Stimulated activated CD4-positive, alpha-beta T cell treated with anti-CD3 and anti-CD28 coated beads, Interleukin-15, amount 100 ng/mL, for 48 hours (primary cell): Measurements from ENCODE around the gene IDH2.
"Not testable (repeated sequence)": the region's sequence is repeated elsewhere in the genome, so short reads cannot be mapped to it uniquely, and the experiment has no call there.

ENCODE experiments used
- DNase-seq, 2 donors: peaks; one replicate each; pipeline ENCODE4 v3.0.0-alpha.2; 2020; ENCODE audit warnings: low read depth in 2 of 2

IDH2 gene

DNA sequence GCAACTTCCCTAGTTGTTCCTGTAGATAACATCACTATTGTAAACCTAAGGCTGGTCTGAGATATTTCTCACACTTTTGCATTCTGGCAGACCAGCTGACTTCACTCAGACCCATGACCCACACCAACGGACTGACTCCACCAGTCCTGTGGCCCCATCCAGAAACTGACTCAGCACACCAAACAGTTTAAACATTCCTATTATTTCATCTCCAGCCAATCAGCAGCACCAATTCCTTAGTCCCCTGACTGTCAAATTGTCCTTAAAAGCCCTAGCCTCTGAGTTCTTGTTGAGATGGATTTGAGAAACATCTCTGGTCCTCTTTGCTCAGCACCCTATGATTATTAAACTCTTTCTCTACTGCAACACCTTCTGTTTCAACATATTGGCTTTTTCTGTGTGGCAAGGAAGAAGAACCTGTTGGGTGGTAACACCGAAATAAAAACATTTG, 12.2 kb upstream of the IDH2 start:
- no peak for DNase-seq

DNA sequence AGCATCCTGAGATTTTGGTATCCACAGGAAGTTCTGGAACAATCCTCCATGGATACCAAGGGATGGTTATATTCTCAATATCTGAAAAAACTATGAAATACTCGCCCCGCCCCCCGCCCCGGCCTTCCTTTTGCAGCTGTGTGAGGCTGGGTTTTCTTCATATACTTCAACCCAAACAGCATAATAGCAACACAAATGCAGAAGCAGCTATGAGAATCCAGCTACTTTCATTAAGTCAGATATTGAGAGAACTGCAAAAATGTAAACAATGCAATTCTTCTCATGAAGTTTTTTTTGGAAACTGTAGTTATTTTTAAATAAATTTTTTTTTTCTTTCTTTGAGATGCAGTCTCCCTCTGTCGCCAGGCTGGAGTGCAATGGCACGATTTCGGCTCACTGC, 10.9 kb upstream of the IDH2 start:
- no peak for DNase-seq

DNA sequence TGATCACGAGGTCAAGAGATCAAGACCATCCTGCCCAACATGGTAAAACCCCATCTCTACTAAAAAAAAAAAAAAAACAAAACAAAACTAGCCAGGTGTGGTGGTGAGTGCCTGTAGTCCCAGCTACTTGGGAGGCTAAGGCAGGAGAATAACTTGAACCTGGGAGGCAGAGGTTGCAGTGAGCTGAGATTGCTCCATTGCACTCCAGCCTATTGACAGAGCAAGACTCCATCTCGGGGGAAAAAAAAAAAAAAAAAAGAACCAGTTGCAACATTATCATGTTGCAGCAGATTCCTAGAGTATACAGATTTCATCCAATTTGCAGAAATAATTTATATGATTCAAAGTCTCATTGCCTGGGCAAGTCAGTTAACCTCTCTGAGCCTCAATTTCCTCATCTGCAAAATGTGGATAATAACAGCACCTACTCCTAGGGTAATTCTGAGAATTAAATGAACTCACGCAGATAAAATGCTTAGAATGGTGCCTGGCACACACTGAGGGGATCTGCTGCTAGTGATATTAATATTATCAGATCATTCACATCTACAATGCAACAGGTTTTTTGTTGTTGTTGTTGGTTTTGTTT, 7.0 kb upstream of the IDH2 start:
- DNase-seq: not testable (repeated sequence)

DNA sequence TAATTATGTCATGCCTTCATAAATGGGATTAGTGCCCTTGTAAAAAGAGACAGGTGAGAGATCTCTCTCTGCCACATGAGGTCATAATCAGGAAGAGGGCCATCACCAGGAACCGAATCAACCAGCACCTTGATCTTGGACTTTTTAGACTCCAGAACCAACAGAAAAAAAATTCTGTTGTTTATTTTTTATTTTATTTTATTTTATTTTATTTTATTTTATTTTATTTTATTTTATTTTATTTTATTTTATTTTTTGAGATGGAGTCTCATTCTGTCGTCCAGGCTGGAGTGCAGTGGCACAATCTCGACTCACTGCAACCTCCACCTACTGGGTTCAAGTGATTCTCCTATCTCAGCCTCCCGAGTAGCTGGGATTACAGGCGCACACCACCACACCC, 5.8 kb upstream of the IDH2 start:
- not testable (repeated sequence) for DNase-seq

DNA sequence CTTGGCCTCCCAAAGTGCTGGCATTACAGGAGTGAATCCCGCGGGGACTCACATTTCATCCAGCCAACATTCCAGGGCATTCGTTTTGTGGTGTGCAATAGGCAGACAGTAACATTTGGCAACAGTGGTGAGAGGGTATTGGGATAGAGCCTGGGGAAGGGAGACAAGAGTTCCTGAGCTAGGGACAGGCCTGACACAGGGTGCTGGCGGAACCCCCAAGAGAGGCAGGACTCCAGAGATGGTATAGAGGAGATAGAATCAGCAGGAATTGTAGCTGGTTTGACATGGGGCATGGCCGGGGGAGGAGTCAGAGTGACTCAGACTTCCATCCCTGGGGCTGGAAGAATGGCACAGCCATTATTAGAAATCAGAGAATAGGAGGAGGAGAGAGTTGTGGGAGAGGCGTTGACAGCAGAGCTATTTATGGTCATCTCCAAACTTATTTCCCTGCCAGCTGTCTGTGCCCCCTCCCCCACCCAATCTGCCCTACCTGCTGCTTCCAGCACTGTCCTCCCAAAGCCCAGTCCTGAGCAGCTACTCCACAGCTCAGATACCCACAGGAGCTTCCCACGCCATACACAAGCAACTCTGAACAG, 4.4 kb upstream of the IDH2 start:
- DNase-seq: no peak

DNA sequence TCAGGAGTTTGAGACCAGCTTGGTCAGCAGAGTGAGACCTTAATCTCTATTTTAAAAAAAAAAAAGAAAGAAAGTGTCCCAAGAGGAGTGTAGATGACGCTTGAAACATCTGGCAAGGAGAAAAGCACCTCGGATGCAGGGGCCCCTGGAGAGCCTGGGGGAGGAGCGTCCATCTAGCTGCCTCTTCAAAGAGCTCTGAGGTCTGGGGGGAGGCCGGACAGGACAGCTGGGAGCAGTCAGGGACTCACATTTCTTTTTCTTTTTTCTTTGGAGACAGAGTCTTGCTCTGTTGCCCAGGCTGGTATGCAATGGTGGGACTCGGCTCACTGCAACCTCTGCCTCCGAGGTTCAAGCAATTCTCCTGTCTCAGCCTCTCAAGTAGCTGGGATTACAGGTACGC, 3.3 kb upstream of the IDH2 start:
- DNase-seq: no peak

DNA sequence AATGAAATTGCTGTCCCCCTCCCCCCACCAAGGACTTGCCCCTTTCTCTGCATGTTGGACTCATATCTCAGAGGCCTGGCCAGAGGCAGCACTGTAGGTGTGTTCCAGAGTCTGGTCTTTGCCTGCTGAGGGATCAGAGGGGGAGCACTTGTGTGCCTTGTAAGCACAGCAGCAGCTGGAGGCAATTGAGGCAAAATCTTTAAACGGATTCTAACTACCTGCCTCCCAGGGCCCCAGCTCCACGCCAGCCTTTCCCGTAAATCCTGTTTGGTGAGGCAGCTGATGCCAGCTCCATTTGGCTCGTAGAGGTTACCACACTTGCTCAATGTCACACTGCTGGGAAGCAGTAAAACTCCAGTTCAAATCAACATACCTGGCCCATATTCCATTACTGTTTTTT, 2.3 kb upstream of the IDH2 start:
- DNase-seq: no peak

DNA sequence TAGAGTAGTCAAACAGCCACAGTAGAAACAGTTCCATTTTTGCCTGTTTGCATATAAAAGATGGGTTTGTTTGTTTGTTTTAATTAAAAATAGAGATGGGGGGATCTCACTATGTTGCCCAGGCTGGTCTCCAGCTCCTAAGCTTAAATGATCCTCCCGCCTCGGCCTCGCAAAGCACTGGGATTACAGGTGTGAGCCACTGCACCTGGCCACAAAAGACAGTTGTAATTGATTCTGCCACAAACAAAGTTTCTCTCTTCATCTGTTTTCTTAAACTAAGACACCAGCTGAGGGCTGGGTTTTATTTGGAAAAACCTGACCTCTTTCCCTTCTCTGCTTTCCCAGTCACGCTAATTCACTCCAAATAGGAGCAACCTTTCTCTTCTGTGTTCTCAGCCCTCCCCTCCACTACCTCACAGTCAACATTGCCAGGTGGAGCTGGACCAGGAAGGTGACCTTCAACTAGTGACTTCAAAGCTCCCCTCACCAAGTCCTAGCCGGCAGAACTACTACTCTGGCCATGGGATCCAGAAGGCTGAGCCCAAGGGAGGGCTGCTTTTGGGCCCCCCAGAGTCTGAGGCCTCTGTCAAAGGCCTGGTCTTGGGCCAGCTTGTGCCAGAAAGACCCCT, 1.5 kb upstream of the IDH2 start:
- no peak for DNase-seq

DNA sequence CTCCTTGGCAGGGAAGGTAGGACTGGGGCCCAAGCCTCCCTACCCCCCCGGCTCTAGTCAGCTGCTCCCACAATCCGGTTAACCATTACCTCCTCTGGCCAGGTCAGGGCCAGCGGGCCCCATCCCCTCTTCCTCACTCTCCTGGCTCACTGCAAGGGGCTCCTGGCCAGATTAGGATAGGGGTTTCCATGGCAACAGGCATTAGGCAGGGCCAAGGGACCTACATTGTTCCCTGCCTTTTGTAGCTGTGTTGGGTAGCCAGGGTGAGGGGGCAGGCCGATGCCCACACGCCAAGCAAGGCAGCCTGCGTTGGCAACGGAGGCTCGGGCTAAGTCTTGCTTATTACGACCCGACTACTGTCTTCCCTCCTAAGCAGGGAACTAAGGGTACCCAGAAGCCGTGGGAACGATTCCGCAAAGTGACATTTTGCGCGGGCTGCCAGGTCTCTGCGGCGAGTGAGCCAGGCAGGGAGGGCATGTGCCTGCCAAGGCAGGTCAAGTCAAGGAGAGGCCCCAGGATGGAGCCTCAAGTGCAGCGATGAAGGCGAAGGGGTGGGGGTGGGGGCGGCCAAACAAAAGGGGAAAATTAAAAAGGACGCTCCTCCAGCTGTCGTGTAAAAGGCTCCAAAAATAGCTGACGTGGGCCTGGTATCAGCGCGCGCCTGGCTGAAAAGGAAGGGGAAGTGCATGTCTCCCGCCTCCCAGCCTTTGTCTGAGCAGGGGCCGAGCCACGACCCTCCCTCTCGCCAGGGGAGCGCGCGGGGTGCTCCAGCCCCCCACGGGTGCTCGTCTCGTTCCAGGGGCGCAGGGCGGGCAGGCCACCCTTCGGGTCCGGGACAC, 919 bp downstream of the IDH2 start:
- no peak for DNase-seq

DNA sequence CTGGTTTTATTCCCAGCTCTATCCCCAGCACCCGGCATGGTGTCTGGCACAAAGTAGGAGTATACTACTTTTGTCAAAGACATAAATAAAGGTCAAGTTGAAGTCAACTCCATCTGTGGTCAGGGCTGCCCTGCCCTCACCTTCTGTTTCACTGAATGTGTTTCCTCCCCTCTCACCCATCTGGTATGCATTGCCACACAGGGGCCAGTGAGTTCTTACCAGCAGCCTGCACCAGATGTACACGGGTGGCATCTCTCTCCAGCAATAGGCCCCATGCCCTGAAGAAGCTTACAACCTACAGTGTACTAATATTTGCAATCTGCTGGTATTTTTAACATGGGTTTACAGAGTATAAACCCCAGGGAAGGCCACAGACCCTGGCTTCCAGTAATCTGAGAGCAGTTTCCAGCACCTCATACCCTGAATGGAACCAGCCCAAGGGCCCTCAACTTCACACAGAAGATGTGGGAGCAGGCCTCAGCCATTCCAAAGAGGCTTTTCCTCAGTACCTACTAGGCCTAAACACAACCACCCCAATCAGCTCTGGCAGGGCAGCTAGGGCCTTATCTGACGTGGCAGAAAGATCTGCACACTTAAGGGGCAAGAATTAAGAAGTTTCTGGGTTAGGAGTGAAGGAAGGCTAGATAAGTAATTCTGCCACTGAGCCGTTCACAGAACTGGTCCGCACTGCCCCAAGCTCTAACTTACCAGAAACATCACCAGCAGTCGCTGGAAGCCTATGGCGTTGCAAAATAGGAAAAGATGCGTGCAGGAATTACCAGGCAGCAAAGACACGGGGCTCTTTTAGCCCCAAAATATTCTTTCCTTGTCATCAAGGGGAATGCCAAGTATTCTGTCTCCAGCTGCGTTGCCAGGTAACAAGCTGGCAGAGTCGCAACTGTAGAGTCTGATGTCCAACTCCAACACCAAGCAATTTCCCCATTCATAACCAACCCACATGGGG, 2.1 kb downstream of the IDH2 start:
- DNase-seq: no peak

DNA sequence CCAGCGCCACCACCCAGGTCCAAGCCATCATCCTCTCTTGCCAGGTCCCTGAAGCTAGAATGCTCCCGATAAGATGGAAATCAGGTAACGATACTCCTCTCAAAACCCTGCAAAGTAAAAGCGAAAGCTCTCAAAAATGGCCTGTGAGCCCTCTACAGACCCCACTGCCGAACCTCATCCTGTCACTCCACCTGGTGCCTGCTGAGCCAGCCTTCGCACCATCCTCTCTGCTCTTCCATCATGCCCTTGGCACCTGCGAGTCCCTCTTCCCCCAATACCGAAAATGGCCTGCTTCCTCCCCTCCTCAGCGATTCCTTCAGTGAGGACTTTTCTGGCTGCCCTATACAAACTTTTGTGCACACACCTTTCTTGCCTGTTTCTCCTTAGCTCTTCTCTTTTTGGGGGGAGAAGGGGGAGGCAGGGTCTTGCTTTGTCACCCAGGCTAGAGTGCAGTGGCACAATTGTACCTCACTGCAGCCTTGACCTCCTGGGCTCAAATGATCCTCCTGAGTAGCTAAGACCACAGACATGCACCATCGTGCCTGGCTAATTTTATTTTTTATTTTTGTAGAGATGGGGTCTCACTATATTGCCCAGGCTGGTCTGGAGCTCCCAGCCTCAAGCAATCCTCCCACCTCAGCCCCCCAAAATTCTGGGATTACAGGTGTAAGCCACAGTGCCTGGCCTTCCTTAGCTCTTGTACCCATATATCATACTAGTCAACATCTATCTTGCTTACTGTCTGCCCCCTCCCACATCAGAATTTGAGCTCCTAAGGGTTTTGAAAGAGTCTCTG, 3.0 kb downstream of the IDH2 start:
- DNase-seq: no peak

DNA sequence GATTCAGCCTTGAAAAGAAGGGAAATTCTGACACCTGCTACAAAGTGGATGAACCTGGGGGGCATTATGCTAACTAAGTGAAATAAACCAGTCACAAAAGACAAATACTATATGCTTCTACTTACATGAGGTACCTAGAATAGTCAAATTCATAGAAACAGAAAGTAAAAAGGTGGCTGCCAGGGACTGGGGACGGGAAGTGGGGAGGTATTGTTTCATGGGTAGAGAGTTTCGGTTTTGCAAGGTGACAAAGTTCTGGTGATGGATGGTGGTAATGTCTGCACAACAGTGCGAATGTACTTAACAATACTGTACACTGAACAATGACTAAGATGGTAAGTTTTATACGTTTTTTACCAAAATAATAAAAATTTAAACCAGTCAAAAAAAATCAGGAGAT, 4.8 kb downstream of the IDH2 start:
- DNase-seq: peak; percentile 48 to 57

DNA sequence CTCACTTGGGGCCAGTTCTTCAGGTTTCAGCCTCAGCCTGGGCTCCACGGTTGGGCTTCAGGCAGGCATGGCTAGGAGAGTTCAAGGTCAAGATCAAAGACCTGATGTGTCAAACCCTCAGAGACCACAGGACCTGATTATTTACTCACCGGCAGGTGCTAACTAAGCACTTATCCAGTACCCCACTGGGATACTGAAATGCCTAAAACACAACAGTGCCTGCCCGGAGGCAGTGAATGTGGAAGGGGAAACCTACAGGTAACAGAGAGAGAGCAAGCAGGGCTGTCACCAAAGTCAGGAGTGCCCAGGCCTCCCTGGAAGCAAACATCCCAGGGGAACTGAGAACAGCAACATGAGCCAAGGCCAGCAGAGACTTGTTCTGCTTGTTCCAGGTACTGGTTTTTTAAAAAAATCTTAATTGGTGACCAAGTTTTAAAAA, 6.7 kb downstream of the IDH2 start:
- DNase-seq: no peak

DNA sequence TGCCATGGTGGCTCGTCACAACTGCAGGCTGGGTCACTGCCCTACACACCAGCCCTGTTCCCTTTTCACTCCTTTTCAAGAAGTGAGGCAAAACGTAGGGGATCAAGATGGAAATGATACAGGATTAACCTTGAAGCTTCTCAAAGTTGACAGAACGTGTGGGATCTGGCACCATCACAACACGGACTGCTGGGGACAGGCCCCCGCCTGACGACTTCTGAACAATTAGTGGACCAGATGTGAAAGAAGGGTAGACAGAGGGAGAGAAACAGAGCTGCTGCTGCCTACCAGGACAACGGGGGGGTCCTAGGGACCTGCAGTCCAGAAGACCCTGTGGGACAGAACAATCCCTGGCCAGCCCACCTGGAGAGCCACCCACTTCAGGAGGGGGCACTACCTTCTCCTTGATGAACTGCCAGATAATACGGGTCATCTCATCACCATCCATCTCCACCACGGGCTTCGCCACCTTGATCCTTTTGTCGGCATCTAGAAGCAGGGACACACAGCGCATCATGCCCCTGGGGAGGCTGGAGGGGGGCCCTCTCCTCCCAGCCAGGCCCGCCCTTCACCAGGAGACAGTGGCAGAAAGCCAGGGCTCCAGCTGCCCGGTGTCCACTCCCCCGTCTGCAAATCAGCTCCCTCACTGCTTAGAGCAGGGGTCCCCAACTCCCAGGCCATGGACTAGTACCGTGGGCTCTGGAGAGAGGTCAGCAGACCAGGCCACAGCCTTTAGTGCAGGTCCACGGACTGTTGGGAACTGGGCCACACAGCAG, 10.9 kb downstream of the IDH2 start:
- no peak for DNase-seq

DNA sequence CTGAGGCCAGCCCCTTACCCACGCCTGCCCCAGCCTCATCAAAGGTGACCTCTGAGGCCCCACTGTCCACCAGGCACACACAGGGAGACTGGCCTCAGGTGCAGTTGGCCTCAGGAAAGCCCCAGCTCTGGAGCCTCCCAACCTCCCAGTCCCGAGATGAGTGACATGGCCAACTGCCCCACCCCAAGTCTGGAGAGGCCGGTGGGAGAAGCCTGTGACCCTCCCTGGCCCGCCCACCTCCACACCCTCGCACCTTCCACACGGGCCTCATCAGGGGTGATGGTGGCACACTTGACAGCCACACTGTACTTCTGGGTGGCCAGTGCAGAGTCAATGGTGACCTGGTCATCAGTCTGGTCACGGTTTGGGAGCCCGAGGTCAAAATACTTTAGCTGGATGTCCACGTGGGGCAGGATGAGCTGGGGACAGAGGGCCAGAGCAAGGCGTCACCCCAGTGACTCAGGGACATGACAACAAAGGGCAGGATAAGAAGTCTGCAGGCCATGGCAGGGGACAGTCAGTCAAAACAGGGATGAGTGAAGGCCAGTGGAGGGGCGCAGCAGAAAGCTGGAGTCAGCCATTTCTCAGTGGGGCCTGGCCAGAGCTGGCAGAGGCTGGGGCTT, 11.9 kb downstream of the IDH2 start:
- DNase-seq: no peak

DNA sequence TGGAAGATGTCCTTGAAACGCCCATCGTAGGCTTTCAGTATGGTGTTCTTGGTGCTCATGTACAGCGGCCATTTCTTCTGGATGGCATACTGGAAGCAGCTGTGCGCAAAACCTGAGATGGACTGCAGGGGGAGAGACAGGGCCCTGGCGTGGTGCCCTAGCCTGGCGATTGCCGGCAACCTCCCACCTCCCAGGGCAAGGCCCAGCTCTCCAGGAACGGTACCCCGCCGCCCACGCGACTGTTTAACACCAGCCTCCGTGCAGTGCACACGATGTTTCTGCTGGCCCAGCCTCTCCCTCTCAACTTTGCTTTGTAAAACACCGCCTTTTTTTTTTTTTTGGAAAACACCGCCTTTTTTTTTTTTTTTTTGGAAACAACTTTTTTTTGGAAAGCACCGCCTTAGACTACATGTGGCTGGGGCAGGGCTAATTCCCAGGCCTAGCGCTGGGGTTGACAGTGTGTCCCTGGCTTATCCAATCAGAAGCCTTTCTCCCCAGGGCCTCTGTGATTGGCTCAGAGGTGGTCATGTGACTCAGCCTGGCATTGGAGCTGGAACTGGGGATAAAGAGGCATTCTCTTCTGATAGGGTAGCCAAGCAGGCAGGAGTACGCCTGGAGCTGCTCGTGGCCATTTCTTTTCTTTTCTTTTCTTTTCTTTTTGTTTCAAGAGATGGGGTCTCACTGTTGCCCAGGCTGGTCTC, 14.7 kb downstream of the IDH2 start:
- no peak for DNase-seq

DNA sequence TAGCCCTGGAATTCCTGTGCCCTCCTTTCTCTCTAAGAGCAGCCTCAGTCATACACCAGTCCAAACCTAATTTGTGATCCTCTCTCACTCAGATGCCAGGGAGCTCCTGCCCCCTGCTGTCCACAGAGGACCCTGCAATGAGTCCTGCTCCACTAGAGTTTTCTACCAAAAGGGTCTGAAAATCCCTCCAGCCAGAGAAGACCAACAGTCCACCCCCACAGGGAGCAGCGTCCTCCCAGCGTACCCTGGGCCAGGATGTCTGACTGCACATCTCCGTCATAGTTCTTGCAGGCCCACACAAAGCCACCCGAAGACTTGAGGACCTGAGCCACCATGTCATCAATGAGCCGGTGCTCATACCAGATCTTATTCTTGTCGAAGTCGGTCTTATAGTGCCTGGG, 15.4 kb downstream of the IDH2 start:
- no peak for DNase-seq

DNA sequence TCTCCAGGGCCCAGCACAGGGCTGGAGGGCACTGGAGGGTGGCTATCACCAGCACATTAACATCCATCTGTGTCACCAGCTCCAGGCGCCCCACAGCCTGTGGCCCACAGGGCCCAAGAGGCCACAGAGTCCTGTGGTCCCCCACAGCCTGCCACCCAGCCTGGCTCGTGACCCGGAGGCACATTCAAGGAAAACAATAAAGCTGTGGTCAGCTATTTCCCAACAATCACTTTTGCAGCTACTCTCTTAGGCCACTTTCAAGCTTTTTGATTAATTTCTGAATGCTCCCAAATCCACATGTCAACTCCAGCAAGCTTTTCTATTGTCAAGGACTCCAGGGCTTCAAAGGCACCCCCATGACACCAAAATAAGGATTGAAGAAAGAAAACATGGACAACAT, 16.7 kb downstream of the IDH2 start:
- DNase-seq: no peak
